ENCODE measurements around the gene CASZ1. TPM values are rescaled to one million over a fixed set of nuclear protein-coding genes. Genes with fewer than 3 reads are reported as not detected.

Gene CASZ1
- total RNA-seq, 1 experiment from 2014 or later, result 3.9 TPM

- H4K5ac ChIP-seq (ENCODE audit: insufficient read length, low read depth, low read length), result no peak overlapping the region
- no peak overlapping the region for H3K4ac ChIP-seq (ENCODE audit: low read depth, low read length)
- H3K9ac ChIP-seq (ENCODE audit: extremely low read depth, insufficient read length, low read length), result no peak overlapping the region
- peak; percentile 22 for DNase-seq
- no peaks in the 10 kb centered on the region for H3K9me3 ChIP-seq (ENCODE audit: control insufficient read depth, low read depth, low read length)
- TF ChIP-seq, protein P1, sequence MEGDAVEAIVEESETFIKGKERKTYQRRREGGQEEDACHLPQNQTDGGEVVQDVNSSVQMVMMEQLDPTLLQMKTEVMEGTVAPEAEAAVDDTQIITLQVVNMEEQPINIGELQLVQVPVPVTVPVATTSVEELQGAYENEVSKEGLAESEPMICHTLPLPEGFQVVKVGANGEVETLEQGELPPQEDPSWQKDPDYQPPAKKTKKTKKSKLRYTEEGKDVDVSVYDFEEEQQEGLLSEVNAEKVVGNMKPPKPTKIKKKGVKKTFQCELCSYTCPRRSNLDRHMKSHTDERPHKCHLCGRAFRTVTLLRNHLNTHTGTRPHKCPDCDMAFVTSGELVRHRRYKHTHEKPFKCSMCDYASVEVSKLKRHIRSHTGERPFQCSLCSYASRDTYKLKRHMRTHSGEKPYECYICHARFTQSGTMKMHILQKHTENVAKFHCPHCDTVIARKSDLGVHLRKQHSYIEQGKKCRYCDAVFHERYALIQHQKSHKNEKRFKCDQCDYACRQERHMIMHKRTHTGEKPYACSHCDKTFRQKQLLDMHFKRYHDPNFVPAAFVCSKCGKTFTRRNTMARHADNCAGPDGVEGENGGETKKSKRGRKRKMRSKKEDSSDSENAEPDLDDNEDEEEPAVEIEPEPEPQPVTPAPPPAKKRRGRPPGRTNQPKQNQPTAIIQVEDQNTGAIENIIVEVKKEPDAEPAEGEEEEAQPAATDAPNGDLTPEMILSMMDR (conservative IDR thresholded peaks at IDR 0.05), result no peak
- H3K4me1 ChIP-seq (ENCODE audit: insufficient read depth, low read length), result no peaks in the 10 kb centered on the region; the same call in 1 of the 2 replicates
- no peak overlapping the region for H2AFZ ChIP-seq (ENCODE audit: low read length)
- H2BK5ac ChIP-seq (ENCODE audit: insufficient read length, low read length), result no peak overlapping the region
- Mint-ChIP-seq H3K9me3 (no peaks in the 10 kb centered on the region), H3K36me3 (ENCODE audit: insufficient read depth in 1 of 3, low read depth in 3 of 3) (peaks cover 0 to 6% (median 6%) of the 10 kb centered on the region in 3 experiments; a peak in 1 of 7 replicates), H3K4me3 (no peak overlapping the region), H3K4me1 (peaks cover 19 to 23% of the 10 kb centered on the region in 2 experiments), H3K27ac (peak overlapping the region in 1 of 3 experiments; percentile 74; a peak in 2 of 7 replicates), H3K27me3 (ENCODE audit: low read depth) (no peaks in the 10 kb centered on the region)
- no peak overlapping the region for H3K27ac ChIP-seq (ENCODE audit: insufficient read length, low read depth, low read length)
- H2BK20ac ChIP-seq (ENCODE audit: low read depth, low read length, poor library complexity, severe bottlenecking), result no peak overlapping the region
- no peaks in the 10 kb centered on the region for H3K23me2 ChIP-seq (ENCODE audit: insufficient read length, low read depth, low read length, poor library complexity, severe bottlenecking)
- no peak overlapping the region for H3T11ph ChIP-seq (ENCODE audit: low read length)
- H3K79me2 ChIP-seq (ENCODE audit: insufficient read depth, low read length), result no peaks in the 10 kb centered on the region
- H3K23ac ChIP-seq (ENCODE audit: insufficient read length, low read depth, low read length), result no peak overlapping the region
- H2BK15ac ChIP-seq (ENCODE audit: low read depth, low read length), result no peak overlapping the region
- no peak overlapping the region for H4K91ac ChIP-seq (ENCODE audit: insufficient read length, low read depth, low read length)
- H3K79me1 ChIP-seq (ENCODE audit: insufficient read depth, low read depth, low read length, poor library complexity, severe bottlenecking), result no peaks in the 10 kb centered on the region
- H3K56ac ChIP-seq (ENCODE audit: insufficient read length, low read depth, low read length), result no peak overlapping the region
- H3K4me2 ChIP-seq (ENCODE audit: insufficient read depth, insufficient read length, low read length), result no peak overlapping the region
- no peaks in the 10 kb centered on the region for H4K20me1 ChIP-seq (ENCODE audit: control insufficient read depth, insufficient read depth, insufficient read length)
- no peak overlapping the region for H4K8ac ChIP-seq (replicated peaks; ENCODE audit: insufficient read length, low read depth, low read length)
- H3K27me3 ChIP-seq (ENCODE audit: insufficient read depth, low read length), result no peaks in the 10 kb centered on the region
- H2BK12ac ChIP-seq (ENCODE audit: insufficient read length, low read depth, low read length), result no peak overlapping the region
- H3K18ac ChIP-seq (ENCODE audit: insufficient read length, low read depth, low read length), result no peak overlapping the region
- WGBS (ENCODE audit: extremely low coverage, insufficient read length, low lambda C conversion rate), result no CpG with 5 or more reads among the region's 23 CpGs
- no peak overlapping the region for H2AK5ac ChIP-seq (ENCODE audit: insufficient read length, low read length)
- H3K14ac ChIP-seq (ENCODE audit: insufficient read depth, low read length), result no peak overlapping the region; the same call in 1 of the 2 replicates
- no peak overlapping the region for H2BK120ac ChIP-seq (ENCODE audit: low read depth, low read length, poor library complexity, severe bottlenecking)
Measured at GRCh38 chr1:10617931-10618885, 178.2 kb downstream of the CASZ1 start.

Data from H9 (cell line).